Measurements from ENCODE around the gene JUP.
A peak's percentile ranks its signal among the peaks of the same experiment; 100 is the strongest.

The JUP gene

GRCh38 chr17:41806685-41807445, 20.4 kb upstream of the JUP start:
- DNase-seq, result no peak

GRCh38 chr17:41803049-41804020, 16.8 kb upstream of the JUP start:
- no peak for DNase-seq

GRCh38 chr17:41801374-41802271, 15.1 kb upstream of the JUP start:
- DNase-seq, result peak; percentile 98

GRCh38 chr17:41800601-41801373, 14.3 kb upstream of the JUP start:
- peak; percentile 73 for DNase-seq

GRCh38 chr17:41799366-41799765, 12.9 kb upstream of the JUP start:
- no peak for DNase-seq

- no peak for DNase-seq
These were observed 10.9 kb upstream of the JUP start for GRCh38 chr17:41797377-41797776.

- DNase-seq, result no peak
These were observed 9.8 kb upstream of the JUP start for GRCh38 chr17:41796121-41796895.

- DNase-seq, result no peak
These were observed 8.0 kb upstream of the JUP start for GRCh38 chr17:41794540-41794975.

GRCh38 chr17:41793784-41794539, 7.5 kb upstream of the JUP start:
- no peak for DNase-seq

GRCh38 chr17:41792845-41793783, 6.6 kb upstream of the JUP start:
- DNase-seq, result peak; percentile 77

- no peak for DNase-seq
These were observed 509 bp upstream of the JUP start for GRCh38 chr17:41787021-41787418.

GRCh38 chr17:41785859-41786226, 668 bp downstream of the JUP start:
- DNase-seq, result peak; percentile 8

GRCh38 chr17:41785091-41785858, 1.2 kb downstream of the JUP start:
- peak; percentile 36 for DNase-seq

- DNase-seq, result peak; percentile 93
These were observed 2.2 kb downstream of the JUP start for GRCh38 chr17:41784207-41784744.

- no peak for DNase-seq
These were observed 4.4 kb downstream of the JUP start for GRCh38 chr17:41782142-41782541.

- no peak for DNase-seq
These were observed 5.0 kb downstream of the JUP start for GRCh38 chr17:41781404-41782110.

GRCh38 chr17:41779954-41780353, 6.6 kb downstream of the JUP start:
- no peak for DNase-seq

Data from kidney glomerular epithelial cell (primary cell).